GM21723 (cell line): ENCODE measurements around the gene LRP1B.

Source experiments
- ATAC-seq: cut with Tn5 transposase; IDR thresholded peaks from one replicate; pipeline ENCODE4 v1.9.1; 2021; ENCODE audit warnings: mild to moderate bottlenecking, moderate library complexity; ENCODE audit not compliant: unreplicated experiment

LRP1B gene

GRCh38 chr2:141704541-141704940 is 426.3 kb downstream of the LRP1B start:
- ATAC-seq = no peak

DNA sequence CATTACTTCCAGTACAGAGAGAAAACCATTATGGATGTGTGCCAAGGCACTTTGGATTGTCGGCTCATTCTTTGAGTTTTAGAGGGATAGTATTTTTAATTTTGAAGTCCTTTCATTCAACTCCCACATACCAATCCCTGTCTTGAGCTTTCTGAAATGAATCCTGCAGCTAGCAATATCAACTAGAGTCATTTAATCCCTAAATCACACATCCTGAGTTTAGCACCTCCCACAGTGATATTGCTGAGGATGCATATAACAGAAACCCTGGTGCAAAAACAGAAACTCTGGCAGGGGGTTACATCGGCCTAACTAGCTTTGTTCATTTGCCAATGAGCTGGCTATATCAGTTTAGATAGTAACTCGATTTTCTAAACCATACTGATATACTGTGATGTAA is 427.3 kb downstream of the LRP1B start:
- no peak for ATAC-seq

DNA sequence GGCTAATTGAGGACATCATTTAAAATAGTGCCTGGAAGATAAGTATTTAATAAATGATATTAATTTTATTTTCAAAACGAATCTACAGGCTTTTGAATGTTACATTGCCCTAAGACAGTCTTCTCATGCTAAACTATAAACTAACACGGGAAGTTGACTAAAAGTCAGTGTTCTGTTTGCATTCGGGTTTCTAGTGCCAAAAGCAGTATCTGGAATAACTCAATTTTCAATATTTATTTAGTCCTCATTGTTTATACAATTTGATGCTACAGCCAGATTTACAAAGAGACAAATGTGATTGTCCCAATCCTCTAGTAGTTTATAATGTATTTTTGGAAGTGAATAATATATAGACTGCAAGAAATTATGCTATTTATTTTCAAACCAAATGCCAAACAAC is 429.2 kb downstream of the LRP1B start:
- ATAC-seq = no peak

- no peak for ATAC-seq
Observed at GRCh38 chr2:141699573-141699972, 431.2 kb downstream of the LRP1B start.

GRCh38 chr2:141698500-141698899 is 432.3 kb downstream of the LRP1B start:
- ATAC-seq = no peak

DNA sequence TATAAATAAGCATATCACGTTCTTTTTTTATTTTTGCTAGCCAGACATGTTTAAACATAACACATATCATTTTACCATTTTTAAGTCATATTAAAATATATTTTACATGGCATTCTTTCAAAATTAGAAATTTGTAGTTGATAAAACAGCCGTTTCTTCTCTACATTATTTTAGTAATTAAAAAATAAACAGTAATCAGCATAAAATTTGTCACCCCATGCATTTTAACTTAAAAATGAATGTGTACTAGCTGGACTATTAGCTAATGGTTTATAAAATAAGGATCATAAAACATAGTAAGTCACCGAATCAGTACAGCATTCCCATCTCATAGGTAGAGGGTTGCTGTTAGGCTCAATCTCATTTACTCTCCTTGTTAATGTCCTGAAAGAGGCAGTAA is 433.8 kb downstream of the LRP1B start:
- ATAC-seq = no peak

DNA sequence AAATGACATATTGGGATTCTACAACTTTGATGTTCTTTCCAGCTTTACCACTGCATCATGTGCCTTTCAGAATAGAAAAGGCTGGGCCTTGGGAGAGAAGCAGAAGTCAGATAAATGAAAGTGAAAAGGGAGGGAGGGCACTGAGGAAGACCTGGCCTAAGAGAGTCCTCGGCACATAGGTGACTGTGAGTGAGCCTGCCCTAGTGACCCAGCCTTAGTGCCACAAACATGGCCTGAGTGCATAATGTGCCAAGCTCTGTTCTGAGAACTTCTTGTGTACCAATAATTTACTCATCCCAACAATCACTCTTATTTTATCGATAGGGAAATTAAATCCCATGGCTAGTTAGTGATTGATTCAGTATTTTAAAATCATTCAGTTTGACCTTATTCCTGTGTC is 436.6 kb downstream of the LRP1B start:
- no peak for ATAC-seq

GRCh38 chr2:141692829-141693228 is 438.0 kb downstream of the LRP1B start:
- ATAC-seq = no peak

GRCh38 chr2:141676139-141676538 is 454.7 kb downstream of the LRP1B start:
- no peak for ATAC-seq

DNA sequence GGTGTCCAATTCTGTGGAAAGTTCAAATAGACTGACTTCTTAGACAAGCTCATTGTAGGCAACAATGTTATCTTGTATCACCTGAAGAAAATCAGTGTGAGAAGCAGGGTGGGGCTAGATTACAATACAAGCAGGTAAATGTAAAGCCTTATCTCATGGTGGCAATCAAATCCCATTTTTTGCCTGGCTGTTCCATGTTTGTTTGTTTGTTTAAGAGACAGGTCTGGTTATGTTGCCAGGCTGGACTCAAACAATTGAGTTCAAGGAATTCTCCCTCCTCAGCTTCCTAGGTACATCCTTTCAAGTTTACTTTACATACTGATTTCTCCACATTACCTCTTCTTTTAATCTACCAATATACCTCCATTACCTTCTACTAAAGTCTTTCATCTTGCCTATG is 464.6 kb downstream of the LRP1B start:
- ATAC-seq = no peak

DNA sequence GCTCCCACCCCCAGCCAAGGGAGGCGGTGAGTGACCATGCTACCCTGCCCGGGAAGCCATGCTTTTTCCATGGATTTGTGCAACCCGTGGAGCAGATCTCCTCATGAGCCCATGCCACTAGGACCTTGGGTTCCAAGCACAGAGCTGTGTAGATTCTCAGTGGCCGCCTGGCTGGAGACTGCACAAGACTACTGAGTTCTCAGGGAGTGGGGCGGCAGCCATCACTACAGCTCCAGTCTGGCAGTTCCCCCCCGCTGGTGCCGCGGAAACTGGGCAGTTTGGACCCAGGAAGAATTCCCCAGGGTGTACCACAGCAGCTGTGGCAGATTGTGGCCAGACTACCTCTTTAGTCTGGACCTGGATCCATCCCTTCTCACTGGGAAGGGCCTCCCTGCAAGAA is 470.6 kb downstream of the LRP1B start:
- ATAC-seq = no peak

DNA sequence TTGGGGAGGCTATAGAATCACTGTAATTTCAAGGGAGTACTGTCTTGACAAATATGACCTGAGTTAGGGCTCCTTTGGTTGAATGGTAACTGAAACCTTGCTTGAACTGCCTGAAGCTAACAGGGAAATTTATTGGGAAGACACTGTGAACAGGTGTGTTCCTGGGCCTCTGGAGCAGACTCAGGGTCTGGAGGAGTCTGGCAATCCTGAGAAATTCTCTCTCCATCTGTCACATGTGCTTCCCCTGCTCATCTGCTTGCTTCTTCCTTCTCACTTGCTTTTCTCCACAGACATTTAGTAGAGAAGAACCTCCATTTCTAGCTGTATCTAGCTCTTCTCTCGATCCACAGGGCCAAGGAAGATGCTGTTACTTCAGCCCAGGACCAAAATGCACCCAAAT is 476.5 kb downstream of the LRP1B start:
- ATAC-seq = no peak

DNA sequence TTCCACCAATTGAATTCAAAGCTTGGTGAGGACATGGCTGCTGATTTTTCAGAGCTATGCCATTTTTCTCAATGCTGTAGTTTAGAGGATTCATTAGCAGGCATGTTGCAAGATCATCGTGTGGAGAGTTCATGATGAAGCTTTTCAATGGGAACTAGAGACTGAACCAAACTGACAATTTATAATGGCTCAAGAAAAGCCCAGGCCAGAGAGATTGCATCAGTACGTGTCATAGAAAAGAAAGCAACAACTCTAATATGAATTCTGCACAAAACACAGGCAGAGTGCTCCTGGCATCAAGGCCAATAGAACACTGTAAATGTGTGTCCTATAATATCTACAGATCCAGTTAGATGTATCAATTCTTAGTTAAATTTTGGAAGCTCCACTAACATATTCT is 477.6 kb downstream of the LRP1B start:
- no peak for ATAC-seq

DNA sequence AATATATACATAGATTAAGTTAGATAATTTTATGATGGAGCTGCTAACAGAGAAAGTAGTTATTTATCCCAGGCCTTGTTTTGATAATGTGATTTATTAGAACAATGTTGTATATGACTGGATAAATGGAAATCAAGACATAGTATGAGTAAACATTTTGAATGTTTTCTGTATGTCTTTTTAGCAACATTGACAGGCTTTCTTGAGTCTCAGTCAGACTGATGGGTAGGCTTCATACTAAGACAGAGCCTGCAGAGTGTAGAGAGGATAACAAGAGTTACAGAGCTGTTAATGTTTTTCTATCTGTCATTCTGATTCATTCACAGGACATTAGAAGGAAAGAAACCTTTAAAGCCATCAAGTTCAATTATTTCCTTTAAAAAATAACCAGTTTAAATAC is 478.5 kb downstream of the LRP1B start:
- ATAC-seq = no peak

GRCh38 chr2:141647353-141647752 is 483.5 kb downstream of the LRP1B start:
- ATAC-seq = no peak

DNA sequence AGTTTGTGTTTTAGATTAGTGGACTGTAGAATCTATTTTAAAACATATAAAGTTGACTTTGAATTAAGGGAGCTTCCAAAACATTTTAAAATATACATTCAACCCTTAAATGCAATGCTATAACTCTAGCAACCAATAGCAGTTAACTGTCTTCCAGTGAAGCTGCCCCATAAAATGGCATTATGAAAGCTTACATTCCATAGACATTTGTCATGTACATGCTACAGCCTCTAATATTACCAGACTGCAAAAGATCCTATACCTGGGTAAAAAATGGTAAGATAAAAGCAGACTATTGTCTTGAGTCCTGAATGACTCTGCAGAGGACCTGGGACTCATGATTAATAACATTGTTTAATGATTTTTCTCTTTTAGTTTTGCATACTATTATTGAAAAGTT is 489.4 kb downstream of the LRP1B start:
- ATAC-seq = no peak

GRCh38 chr2:141639809-141640208 is 491.0 kb downstream of the LRP1B start:
- no peak for ATAC-seq

DNA sequence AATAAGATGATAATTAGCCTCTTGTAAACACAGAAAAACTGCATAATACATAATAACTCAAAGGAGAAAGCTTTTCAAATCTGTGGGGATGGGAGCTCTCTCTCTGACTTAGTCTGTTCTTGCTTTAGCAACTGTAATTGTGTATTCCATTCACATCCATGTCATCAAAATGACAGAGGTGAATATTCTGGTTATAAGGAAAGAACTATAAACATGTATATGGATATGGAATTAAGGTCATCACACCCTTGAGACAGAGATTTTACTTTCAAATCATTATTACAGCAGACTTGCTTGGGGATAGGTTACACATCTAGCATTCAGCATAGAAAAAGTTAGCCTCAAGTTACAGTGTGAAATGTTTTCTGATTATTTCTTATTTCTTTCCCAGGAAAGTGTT is 497.7 kb downstream of the LRP1B start:
- ATAC-seq = no peak

DNA sequence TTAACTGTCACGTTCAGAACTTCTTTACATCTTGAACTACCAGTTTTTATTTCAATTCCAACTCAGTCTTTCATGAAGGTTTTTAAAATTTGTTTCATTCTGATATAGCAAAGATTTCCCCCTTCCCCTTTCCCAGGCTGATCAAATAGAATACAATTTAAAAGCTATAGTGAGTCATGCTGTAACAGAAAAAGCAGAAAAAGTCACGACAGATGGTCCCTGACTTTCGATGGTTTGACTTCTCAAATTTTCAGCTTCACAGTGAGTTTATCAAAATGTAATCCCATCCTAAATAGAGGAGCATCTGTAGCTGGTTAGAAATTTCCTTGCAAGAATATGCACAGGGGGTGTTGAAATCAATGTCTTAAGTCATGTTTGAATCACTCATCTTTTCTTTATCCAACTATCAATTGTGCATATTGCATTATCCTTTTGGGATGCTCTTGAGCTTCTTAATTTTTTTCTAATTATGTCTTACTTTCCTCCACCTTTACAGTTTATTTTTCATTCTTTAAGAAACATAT is 500.3 kb downstream of the LRP1B start:
- ATAC-seq = no peak

GRCh38 chr2:141620372-141620771 is 510.4 kb downstream of the LRP1B start:
- no peak for ATAC-seq

- ATAC-seq = no peak
Observed at GRCh38 chr2:141618457-141618856, 512.4 kb downstream of the LRP1B start.

- no peak for ATAC-seq
Observed at GRCh38 chr2:141611981-141612380, 518.8 kb downstream of the LRP1B start.

- no peak for ATAC-seq
Observed at GRCh38 chr2:141611176-141611571, 519.6 kb downstream of the LRP1B start.
